HepG2 (cell line): ENCODE data around the gene SBK3. TPM values are rescaled to one million over a fixed set of nuclear protein-coding genes. Genes with fewer than 3 reads are reported as not detected.

ENCODE experiments used
- FOXK1 ChIP-seq: sonication (generic); formaldehyde crosslinking; IDR thresholded peaks from 2 replicates; pipeline ENCODE4 v1.4.0; 2020; ENCODE audit warnings: low read depth, missing genetic modification reagents, borderline replicate concordance
- GABPB1 ChIP-seq: IDR thresholded peaks from 2 replicates; pipeline ENCODE4 v1.6.1; 2016; ENCODE audit warnings: mild to moderate bottlenecking, missing genetic modification reagents, moderate library complexity, missing compliant biosample characterization
- GMEB2 ChIP-seq: IDR thresholded peaks from 2 replicates; pipeline ENCODE4 v1.6.1; 2016; ENCODE audit warnings: missing biosample characterization, missing genetic modification reagents, low read depth
- HNF1A ChIP-seq, 2 experiments: sonication (generic) in 1 of 2; formaldehyde crosslinking in 1 of 2; IDR thresholded peaks; 2 replicates each; pipeline versions ENCODE4 v1.4.0 to v1.6.1; 2016 to 2020; ENCODE audit warnings: borderline replicate concordance in 1 of 2, low read depth in 1 of 2, mild to moderate bottlenecking in 1 of 2, missing genetic modification reagents in 1 of 2
- HNF4G ChIP-seq, 2 experiments: sonication (generic) in 1 of 2; formaldehyde crosslinking in 1 of 2; IDR thresholded peaks; 2 replicates each; pipeline versions ENCODE4 v1.4.0 to v1.6.1; 2011 to 2020; ENCODE audit warnings: borderline replicate concordance in 2 of 2, low read depth in 2 of 2, mild to moderate bottlenecking in 2 of 2, low read length in 1 of 2, missing genetic modification reagents in 1 of 2, moderate library complexity in 1 of 2
- HOMEZ ChIP-seq: IDR thresholded peaks from 2 replicates; pipeline ENCODE4 v1.6.1; 2016; ENCODE audit warnings: low read depth
- ISL2 ChIP-seq: sonication (generic); formaldehyde crosslinking; IDR thresholded peaks from 2 replicates; pipeline ENCODE4 v1.5.0; 2020; ENCODE audit warnings: missing genetic modification reagents
- JARID2 ChIP-seq: sonication (generic); formaldehyde crosslinking; IDR thresholded peaks from 2 replicates; pipeline ENCODE4 v1.8.1; 2023; ENCODE audit warnings: missing genetic modification reagents, inconsistent platforms; ENCODE audit not compliant: insufficient replicate concordance
- JUND ChIP-seq: sonication (generic); formaldehyde crosslinking; IDR thresholded peaks from 2 replicates; pipeline ENCODE4 v1.8.0; 2022; ENCODE audit warnings: mild to moderate bottlenecking, missing genetic modification reagents
- MEIS2 ChIP-seq: sonication (generic); formaldehyde crosslinking; IDR thresholded peaks from 2 replicates; pipeline ENCODE4 v1.9.0; 2021; ENCODE audit warnings: mild to moderate bottlenecking, missing genetic modification reagents
- MIXL1 ChIP-seq: IDR thresholded peaks from 2 replicates; pipeline ENCODE4 v1.6.1; 2016
- NCOR1 ChIP-seq: fragments of 200-600 bp; sonication (generic); IDR thresholded peaks from 2 replicates; pipeline ENCODE4 v1.7.0; 2017; ENCODE audit warnings: antibody characterized with exemption, low read length, borderline replicate concordance
- NR2F6 ChIP-seq, 2 experiments: IDR thresholded peaks; 2 replicates each; pipeline ENCODE4 v1.6.1; 2016; ENCODE audit warnings: antibody characterized with exemption in 1 of 2, mild to moderate bottlenecking in 1 of 2
- PAWR ChIP-seq: sonication (generic); formaldehyde crosslinking; IDR thresholded peaks from 2 replicates; pipeline ENCODE4 v1.4.0; 2020; ENCODE audit warnings: missing genetic modification reagents, mild to moderate bottlenecking, borderline replicate concordance
- PHF8 ChIP-seq: sonication (generic); formaldehyde crosslinking; IDR thresholded peaks from 2 replicates; pipeline ENCODE4 v1.5.0; 2020; ENCODE audit warnings: missing genetic modification reagents
- SAP130 ChIP-seq: IDR thresholded peaks from 2 replicates; pipeline ENCODE4 v1.6.1; 2016; ENCODE audit warnings: low read depth
- XBP1 ChIP-seq: sonication (generic); formaldehyde crosslinking; IDR thresholded peaks from 2 replicates; pipeline ENCODE4 v1.5.0; 2020; ENCODE audit warnings: missing genetic modification reagents
- ZBTB25 ChIP-seq: IDR thresholded peaks from 2 replicates; pipeline ENCODE4 v1.6.1; 2018; ENCODE audit warnings: missing genetic modification reagents
- ZFP90 ChIP-seq: sonication (generic); formaldehyde crosslinking; IDR thresholded peaks from 2 replicates; pipeline ENCODE4 v1.8.0; 2022; ENCODE audit warnings: missing genetic modification reagents, mild to moderate bottlenecking, inconsistent platforms, borderline replicate concordance
- ZNF546 ChIP-seq: sonication (generic); formaldehyde crosslinking; conservative IDR thresholded peaks from 2 replicates; pipeline ENCODE4 v1.8.1; 2023; ENCODE audit warnings: mild to moderate bottlenecking, missing genetic modification reagents
- ZNF652 ChIP-seq: IDR thresholded peaks from 2 replicates; pipeline ENCODE4 v1.6.1; 2016; ENCODE audit warnings: low read depth, borderline replicate concordance
- ZNF672 ChIP-seq: sonication (generic); formaldehyde crosslinking; IDR thresholded peaks from 2 replicates; pipeline ENCODE4 v1.8.1; 2022; ENCODE audit warnings: missing genetic modification reagents
- polyA plus RNA-seq, 8 experiments: library from polyadenylated mRNA; depleted of rRNA in 3 of 8; stranded (reverse) in 7 of 8; unstranded in 1 of 8; fragments of >200 nt; fragmentation: Illumina TruSeq in 4 of 8; extraction: Trizol in 4 of 8; gene quantifications; 2 replicates each; pipeline versions ENCODE4 v1.2.1 to v1.2.3, GENCODE V29; 2011 to 2016; ENCODE audit warnings: low read depth in 4 of 8, missing spikeins in 1 of 8, mixed read lengths in 1 of 8; ENCODE audit not compliant: insufficient read depth in 1 of 8
- total RNA-seq, 5 experiments: library from RNA; depleted of rRNA; stranded (reverse); fragments of >200 nt; fragmentation: Illumina TruSeq; extraction: Trizol; gene quantifications; 2 replicates each; pipeline ENCODE4 v1.2.3, GENCODE V29; 2016; ENCODE audit warnings: low read depth in 1 of 5

SBK3 gene
- total and polyA plus RNA-seq, 2 of the 13 experiments (the other 11 are each of a cell fraction or from before 2014, with no cell fraction given) = 0.66 to 0.77 TPM

GRCh38 chr19:55580628-55581144, 35.3 kb upstream of the SBK3 start, which contains the start of gene ZNF579 (continued):
- TF ChIP-seq HOMEZ = no peak
- no peak for TF ChIP-seq ZBTB25 (CRISPR knock-in tag)
- TF ChIP-seq JARID2 (CRISPR knock-in tag) = no peak
- peak; percentile 94 for TF ChIP-seq GABPB1 (CRISPR knock-in tag)
- peak; percentile 4; the same call in 1 of the 2 replicates for TF ChIP-seq ZNF546 (CRISPR knock-in tag)
- peak; percentile 60 for TF ChIP-seq PHF8
- no peak for TF ChIP-seq JUND (CRISPR knock-in tag)
- TF ChIP-seq ZNF672 (CRISPR knock-in tag) = no peak
- TF ChIP-seq MEIS2 (CRISPR knock-in tag) = no peak
- peak; percentile 31; the same call in 1 of the 2 replicates for TF ChIP-seq FOXK1 (CRISPR knock-in tag)
- TF ChIP-seq NR2F6 (IDR thresholded peaks at IDR 0.05) = no peak
- TF ChIP-seq NR2F6 (CRISPR knock-in tag; IDR thresholded peaks at IDR 0.05) = peak; percentile 23; the same call in 1 of the 2 replicates
- no peak for TF ChIP-seq HNF1A (IDR thresholded peaks at IDR 0.05; ENCODE audit: low read depth)
- TF ChIP-seq HNF1A (CRISPR knock-in tag; IDR thresholded peaks at IDR 0.05; ENCODE audit: borderline replicate concordance) = peak; percentile 49; the same call in 1 of the 2 replicates
- no peak; the same call in 1 of the 2 replicates for TF ChIP-seq PAWR
- TF ChIP-seq ZNF652 (CRISPR knock-in tag) = no peak
- peak; percentile 73 for TF ChIP-seq SAP130
- TF ChIP-seq ISL2 (CRISPR knock-in tag) = no peak
- no peak for TF ChIP-seq HNF4G (IDR thresholded peaks at IDR 0.05; ENCODE audit: borderline replicate concordance, low read depth, low read length)
- no peak for TF ChIP-seq HNF4G (CRISPR knock-in tag; IDR thresholded peaks at IDR 0.05; ENCODE audit: borderline replicate concordance, low read depth)
- TF ChIP-seq XBP1 = no peak
- TF ChIP-seq MIXL1 = no peak
- TF ChIP-seq ZFP90 (CRISPR knock-in tag) = no peak; the same call in 1 of the 2 replicates
- TF ChIP-seq GMEB2 = no peak
- TF ChIP-seq NCOR1 = no peak
